ENCODE results near the gene HSD3B2.

The HSD3B2 gene

DNA sequence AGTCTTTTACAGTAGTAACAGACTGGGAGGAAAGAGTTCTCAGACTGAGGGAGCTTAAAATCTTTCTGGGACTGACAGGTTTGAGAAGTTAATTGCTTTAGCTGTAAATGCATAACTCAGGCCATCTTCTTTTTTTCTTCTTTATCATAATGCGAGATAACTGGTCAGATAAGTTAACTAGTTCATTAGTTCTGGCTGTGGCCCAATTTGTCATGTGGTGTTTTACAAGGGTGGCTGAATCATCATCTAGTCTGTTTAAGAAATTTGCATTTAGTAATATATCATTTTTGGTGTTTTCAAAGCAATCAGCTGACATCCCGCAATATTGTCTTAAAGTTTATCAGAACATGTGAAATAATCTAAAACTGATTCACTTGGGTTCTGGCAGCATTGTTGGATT is 14.0 kb downstream of the HSD3B2 start:
- TF ChIP-seq GATA3 (IDR thresholded peaks at IDR 0.05; ENCODE audit: low read depth, low read length) (no peak), GATA2 (IDR thresholded peaks at IDR 0.05; ENCODE audit: low read depth, low read length) (no peak)

DNA sequence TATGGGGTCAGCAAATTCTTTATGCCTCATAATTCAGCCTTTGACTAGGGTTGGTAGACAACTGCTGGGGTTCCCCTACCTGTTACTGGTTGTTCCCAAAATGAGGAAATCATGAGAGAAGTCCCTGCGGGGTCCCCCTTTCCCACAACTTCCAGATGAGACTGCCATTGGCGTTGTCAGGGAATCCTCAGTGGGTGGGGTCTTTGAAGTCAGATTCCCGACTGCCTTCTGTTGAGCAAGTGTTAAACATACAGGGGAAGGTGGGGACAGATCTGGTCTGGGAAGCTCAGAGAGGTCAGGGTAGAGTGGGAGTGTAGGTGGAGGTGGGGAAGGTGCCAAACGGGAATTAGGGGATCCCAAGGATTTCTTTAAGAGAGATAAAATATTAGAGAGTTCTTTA is 14.7 kb downstream of the HSD3B2 start:
- TF ChIP-seq GATA2 (IDR thresholded peaks at IDR 0.05; ENCODE audit: low read depth, low read length) (no peak), GATA3 (IDR thresholded peaks at IDR 0.05; ENCODE audit: low read depth, low read length) (no peak)

DNA sequence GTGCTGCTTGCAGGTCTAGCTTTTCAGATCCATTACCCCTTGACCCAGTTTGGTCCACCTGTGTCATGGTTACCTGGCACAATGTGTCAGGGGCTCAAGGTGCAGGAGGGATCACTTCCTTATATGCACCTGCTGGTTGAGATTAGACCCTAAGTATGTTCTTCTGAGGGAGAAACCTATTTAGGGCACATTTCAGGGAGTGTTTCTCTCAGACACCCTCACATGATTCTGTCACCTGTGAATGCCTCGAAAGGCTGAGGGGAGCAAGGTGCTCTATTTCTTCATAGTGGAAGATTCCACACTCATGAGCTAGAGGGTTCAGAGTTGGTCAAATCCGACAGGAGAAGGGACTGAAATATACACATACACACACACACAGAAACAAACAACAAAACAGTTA is 15.5 kb downstream of the HSD3B2 start:
- TF ChIP-seq GATA3 (IDR thresholded peaks at IDR 0.05; ENCODE audit: low read depth, low read length) (no peak), GATA2 (IDR thresholded peaks at IDR 0.05; ENCODE audit: low read depth, low read length) (no peak)

DNA sequence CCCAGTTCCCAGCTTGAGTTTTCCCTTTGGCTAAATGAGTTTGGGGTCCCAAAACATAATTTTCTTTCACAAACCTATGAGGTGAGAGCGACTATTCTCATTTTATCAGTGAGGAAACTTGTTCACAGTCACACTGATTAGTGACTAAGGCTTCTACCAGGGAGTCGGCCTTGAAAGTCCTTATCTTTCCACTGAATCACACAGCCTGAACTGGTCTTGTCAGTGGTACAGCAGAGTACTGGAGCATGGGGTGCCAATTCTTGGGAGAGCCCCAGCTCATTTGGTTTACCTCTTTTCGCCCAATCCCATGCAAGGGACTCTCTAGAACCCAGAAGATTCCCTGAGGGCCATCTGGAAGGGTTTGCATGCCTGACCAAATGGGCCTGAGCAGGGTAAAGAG is 16.9 kb downstream of the HSD3B2 start:
- TF ChIP-seq GATA3 (IDR thresholded peaks at IDR 0.05; ENCODE audit: low read depth, low read length) (no peak), GATA2 (IDR thresholded peaks at IDR 0.05; ENCODE audit: low read depth, low read length) (no peak)

DNA sequence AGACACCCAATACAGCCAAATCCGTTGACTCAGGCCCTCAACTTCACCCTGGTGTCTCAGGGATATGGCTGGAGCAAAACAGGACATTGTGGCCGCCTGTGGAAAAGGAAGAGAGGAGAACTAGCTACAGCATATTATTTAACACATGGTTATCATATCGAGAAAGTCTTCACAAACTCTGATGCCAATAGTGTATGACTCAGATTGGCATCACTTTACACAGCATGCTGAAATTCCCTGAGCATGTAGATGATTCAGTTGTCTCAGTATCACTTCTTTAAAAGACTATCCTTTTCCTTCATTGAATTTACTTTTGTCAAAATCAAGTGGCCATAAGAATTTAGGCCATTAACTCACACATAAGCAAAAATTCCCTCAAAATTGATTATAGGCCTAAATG is 20.1 kb downstream of the HSD3B2 start:
- TF ChIP-seq GATA2 (IDR thresholded peaks at IDR 0.05; ENCODE audit: low read depth, low read length) = no peak

DNA sequence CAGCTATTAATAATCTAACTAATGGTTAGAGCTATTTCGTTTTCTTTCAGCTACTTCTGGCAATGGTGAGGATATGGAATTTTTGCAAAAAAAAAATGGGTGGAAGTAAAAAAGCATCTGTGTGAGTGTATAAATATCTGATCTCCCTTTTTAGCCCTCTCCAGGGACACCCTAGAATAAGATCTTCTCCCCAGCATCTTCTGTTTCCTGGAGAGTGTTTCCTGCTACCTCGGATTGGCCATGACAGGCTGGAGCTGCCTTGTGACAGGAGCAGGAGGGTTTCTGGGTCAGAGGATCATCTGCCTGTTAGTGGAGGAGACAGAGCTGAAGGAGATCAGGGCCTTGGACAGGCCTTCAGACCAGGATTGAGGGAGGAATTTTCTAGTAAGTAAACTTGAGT is 23.8 kb downstream of the HSD3B2 start:
- TF ChIP-seq GATA3 (IDR thresholded peaks at IDR 0.05; ENCODE audit: low read depth, low read length) (no peak), GATA2 (IDR thresholded peaks at IDR 0.05; ENCODE audit: low read depth, low read length) (no peak)

DNA sequence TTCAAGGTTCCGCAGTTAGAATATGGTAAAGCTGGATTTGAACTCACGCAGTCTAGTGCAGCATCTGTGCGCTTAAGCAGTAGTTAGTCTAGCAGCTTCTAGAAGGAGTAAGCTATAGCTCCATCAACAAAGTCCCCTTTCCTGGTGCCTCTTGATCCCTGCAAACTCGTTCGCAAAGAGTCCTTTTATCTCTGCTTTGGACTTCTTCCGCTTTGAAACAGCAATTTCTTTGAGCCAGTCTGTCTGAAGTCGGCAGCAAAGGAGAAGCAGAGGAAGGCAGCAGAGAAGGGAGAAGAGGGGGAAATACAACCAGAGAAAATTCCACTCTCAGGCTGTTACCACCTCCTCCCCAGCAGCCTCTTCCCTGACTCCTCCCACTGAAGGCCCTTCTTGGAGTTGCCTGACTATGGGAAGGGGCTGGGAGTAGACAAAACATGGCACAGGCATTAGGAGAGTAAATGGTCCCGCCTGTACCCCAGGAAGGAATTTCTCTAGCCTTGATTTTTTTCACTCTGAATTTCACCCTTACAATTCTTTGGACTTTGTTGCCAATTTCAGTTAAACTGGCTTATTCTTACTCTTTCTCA is 25.9 kb downstream of the HSD3B2 start:
- no peak for TF ChIP-seq GATA3 (IDR thresholded peaks at IDR 0.05; ENCODE audit: low read depth, low read length)
- TF ChIP-seq GATA2 (IDR thresholded peaks at IDR 0.05; ENCODE audit: low read depth, low read length) = no peak

DNA sequence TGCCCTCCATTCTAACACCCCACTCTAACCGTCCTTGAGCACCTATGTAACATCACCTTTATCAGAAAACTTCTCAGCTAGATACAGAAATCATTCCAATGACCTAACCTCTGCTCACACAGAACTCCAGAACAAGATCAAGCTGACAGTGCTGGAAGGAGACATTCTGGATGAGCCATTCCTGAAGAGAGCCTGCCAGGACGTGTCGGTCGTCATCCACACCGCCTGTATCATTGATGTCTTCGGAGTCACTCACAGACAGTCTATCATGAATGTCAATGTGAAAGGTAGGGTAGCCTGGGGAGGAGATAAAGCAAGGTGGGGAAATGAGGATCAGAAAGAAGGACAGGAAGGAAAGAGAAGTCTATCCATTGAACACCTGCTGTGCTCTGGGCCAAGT is 27.8 kb downstream of the HSD3B2 start:
- TF ChIP-seq GATA3 (IDR thresholded peaks at IDR 0.05; ENCODE audit: low read depth, low read length) (no peak), GATA2 (IDR thresholded peaks at IDR 0.05; ENCODE audit: low read depth, low read length) (no peak)

DNA sequence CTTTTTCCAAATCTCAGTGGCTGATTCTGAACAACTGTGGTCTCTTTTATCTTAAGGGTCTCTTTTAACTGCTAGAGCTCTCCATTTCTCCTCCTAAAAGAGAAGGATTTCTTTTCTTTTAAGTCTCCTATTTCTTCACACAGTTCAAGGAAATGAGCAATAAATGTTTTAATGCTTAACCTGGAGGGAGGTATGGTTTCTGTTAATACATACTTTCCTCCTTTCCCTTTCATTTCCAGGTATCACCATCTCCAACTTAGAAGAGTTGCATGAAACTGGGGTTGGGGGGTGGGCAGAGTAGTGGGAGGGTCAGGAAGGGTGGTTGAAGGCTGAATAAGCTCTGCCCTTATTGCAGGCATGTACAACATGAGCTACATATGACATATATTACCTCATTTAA is 31.4 kb downstream of the HSD3B2 start:
- TF ChIP-seq GATA3 (IDR thresholded peaks at IDR 0.05; ENCODE audit: low read depth, low read length) (no peak), GATA2 (IDR thresholded peaks at IDR 0.05; ENCODE audit: low read depth, low read length) (no peak)

DNA sequence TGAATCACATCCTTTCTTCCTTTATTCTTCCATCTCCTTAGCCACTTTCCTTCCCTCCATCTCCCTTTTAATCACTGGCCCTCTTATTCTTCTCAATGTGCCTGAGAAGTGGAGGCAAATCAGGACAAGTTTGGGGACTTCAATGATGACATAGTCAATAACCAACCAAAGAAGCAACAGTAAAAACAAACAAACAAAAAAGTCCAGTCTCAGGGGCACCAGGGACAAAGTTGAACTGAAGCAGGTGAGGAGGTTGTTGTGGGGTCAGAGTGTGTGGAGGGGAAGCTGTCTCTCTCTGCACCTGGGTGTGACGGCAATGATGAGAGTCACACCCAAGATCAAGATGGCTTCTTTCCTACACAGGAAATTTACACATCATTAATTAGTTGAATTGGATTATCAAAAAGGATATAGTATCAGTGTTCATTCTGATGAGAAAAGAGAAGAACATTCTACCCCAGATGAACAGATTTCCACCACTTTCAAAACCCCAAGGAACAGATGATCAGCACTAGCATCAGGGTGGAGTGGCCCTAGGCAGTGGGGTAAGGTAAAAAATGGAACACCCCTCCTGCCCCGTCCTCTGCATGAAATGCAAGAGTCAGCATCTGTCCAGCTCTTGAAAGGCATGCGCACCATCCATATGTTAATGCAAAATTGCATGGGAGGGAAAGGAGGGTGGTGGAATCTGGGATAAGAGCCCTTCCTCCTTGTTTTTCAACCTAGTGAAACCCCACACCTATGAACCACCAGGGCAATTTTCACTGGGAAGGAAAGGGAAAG is 32.6 kb downstream of the HSD3B2 start:
- TF ChIP-seq GATA2 (IDR thresholded peaks at IDR 0.05; ENCODE audit: low read depth, low read length) = no peak
- TF ChIP-seq GATA3 (IDR thresholded peaks at IDR 0.05; ENCODE audit: low read depth, low read length) = no peak

DNA sequence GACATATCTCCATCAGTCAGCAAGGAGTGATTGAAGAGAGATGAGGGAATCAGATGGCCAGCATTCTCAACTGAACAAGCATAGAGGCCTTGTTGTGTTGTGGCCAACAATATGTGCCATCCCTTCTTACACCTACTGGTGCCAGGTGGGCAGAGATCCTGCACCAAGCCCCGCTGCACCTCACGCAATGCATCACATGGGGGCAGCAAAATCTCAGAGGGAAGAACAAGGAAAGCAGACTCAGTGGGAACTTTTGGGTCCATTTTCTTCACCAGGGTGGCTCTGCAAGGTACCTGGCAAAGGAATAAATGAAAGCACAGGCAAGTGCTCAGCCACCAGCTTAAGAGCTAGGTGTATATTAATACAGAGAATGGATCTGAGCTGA is 33.2 kb downstream of the HSD3B2 start:
- TF ChIP-seq GATA3 (IDR thresholded peaks at IDR 0.05; ENCODE audit: low read depth, low read length) (no peak), GATA2 (IDR thresholded peaks at IDR 0.05; ENCODE audit: low read depth, low read length) (no peak)

DNA sequence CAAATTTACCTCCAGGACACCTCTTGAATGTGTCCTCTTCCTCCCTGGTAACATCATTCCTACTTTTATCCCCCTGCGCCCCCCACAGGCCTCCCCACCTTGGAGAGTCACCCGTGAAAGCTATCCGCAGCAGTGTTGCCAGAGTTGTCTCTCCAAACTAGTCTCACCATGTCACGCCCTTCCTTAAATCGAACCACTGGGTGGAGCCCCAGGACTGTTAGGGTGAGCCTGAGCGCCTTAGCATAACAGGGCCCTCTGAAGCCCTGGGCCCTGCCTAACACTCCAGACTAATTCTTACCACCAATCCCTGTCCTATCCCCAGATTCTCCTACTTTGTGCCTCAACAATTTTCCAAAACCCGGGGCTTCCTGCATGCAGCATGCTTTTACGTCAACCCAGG is 35.0 kb downstream of the HSD3B2 start:
- TF ChIP-seq GATA3 (IDR thresholded peaks at IDR 0.05; ENCODE audit: low read depth, low read length) (no peak), GATA2 (IDR thresholded peaks at IDR 0.05; ENCODE audit: low read depth, low read length) (no peak)

DNA sequence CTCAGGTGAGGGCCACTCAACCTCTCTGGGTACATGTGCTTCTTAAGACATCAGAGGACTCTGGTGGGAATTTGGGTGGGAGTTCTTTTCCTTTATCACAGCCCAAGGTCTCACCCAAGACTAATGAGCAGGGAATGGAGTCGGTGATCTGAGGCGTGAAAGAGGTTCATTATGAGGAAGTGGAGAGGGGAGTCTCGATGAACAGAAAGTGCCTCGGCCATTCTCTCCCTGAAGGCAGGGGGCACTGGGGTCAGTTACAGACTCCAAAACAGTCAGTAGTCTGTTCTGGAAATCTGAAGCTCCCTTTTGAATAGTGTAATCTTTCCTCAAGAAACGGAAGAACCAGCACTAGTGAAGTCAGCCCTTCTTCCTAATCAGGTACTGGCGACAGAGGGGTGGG is 36.2 kb downstream of the HSD3B2 start:
- TF ChIP-seq GATA3 (IDR thresholded peaks at IDR 0.05; ENCODE audit: low read depth, low read length) (no peak), GATA2 (IDR thresholded peaks at IDR 0.05; ENCODE audit: low read depth, low read length) (no peak)

DNA sequence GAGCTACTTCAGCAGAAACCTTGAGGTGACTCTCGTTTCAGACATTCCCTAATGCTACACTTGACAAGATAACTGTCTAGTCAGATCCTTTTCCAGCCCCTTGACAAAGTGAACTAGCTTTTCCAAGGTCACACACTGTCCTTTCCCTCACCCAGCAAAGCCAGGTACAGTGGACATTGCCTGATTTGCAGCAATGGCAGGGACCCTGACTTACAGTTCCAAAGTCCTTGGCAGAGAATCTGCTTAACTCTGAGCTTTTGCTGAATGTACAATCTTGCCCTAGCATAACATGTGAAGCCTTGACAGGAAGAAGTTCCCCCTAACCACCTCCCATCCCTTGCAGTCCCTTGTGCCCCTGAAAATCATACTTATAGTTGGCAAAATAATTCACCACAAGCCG is 37.1 kb downstream of the HSD3B2 start:
- no peak for TF ChIP-seq GATA3 (IDR thresholded peaks at IDR 0.05; ENCODE audit: low read depth, low read length)
- no peak for TF ChIP-seq GATA2 (IDR thresholded peaks at IDR 0.05; ENCODE audit: low read depth, low read length)

DNA sequence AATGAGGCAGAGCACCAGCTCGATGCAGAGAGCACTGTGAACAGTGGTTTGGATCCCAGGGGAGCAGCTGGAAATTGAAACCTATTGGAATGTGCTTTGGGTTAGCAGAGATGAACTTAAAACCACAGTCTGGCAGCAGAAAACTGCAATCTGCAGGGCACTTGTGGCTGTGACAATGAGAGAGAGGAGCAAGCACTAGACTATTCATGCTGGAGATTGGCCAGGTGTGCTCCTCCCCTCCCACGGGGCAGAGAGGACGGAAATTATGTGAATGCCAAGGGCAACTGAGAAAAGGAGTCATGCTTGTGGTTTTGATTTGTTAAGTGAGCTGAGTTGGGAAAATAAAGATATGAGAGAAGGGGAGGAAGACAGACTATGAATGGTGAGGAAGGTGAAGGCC is 38.1 kb downstream of the HSD3B2 start:
- TF ChIP-seq GATA3 (IDR thresholded peaks at IDR 0.05; ENCODE audit: low read depth, low read length) (no peak), GATA2 (IDR thresholded peaks at IDR 0.05; ENCODE audit: low read depth, low read length) (no peak)

All from SH-SY5Y (cell line).